ENCODE data around the gene C2orf68.
"Not testable (repeated sequence)": the region's sequence is repeated elsewhere in the genome, so short reads cannot be mapped to it uniquely, and the experiment has no call there.

Gene C2orf68

GRCh38 chr2:85628658-85629057, 16.8 kb upstream of the C2orf68 start:
- DNase-seq: no peak

GRCh38 chr2:85623991-85624390, 12.1 kb upstream of the C2orf68 start:
- DNase-seq: no peak

GRCh38 chr2:85621338-85621737, 9.5 kb upstream of the C2orf68 start:
- DNase-seq: no peak

GRCh38 chr2:85619617-85620016, 7.8 kb upstream of the C2orf68 start:
- DNase-seq: no peak

- not testable (repeated sequence) for DNase-seq
Measured at GRCh38 chr2:85617723-85618122, 5.9 kb upstream of the C2orf68 start.

- no peak for DNase-seq
Measured at GRCh38 chr2:85615413-85615728, 3.5 kb upstream of the C2orf68 start.

GRCh38 chr2:85614757-85615156, 2.9 kb upstream of the C2orf68 start:
- DNase-seq: not testable (repeated sequence)

GRCh38 chr2:85613717-85614515, 2.0 kb upstream of the C2orf68 start:
- no peak for DNase-seq

GRCh38 chr2:85611217-85611704, 605 bp downstream of the C2orf68 start:
- DNase-seq: no peak

- no peak for DNase-seq
Measured at GRCh38 chr2:85607268-85608215, 4.3 kb downstream of the C2orf68 start.

- no peak for DNase-seq
Measured at GRCh38 chr2:85606116-85606455, 5.8 kb downstream of the C2orf68 start.

GRCh38 chr2:85605406-85606115, 6.3 kb downstream of the C2orf68 start:
- no peak for DNase-seq

- DNase-seq: no peak
Measured at GRCh38 chr2:85604568-85605339, 7.1 kb downstream of the C2orf68 start.

GRCh38 chr2:85604133-85604444, 7.8 kb downstream of the C2orf68 start:
- DNase-seq: not testable (repeated sequence)

GRCh38 chr2:85602476-85603234, 9.2 kb downstream of the C2orf68 start, which contains the start of gene TMEM150A:
Gene TMEM150A (minus strand): TSS chr2:85602698. CDS start chr2:85601948, 750 bp downstream.
- peak; percentile 78 for DNase-seq

- DNase-seq: no peak
Measured at GRCh38 chr2:85601771-85602475, 9.9 kb downstream of the C2orf68 start.

GRCh38 chr2:85600951-85601770, 10.7 kb downstream of the C2orf68 start:
- DNase-seq: no peak

GRCh38 chr2:85600235-85600575, 11.7 kb downstream of the C2orf68 start:
- no peak for DNase-seq

GRCh38 chr2:85599468-85600234, 12.2 kb downstream of the C2orf68 start:
- DNase-seq: no peak

Data from NCI-H1436 (cell line).